HG02981 (cell line): ENCODE measurements around the gene JAZF1.

Experiments
- ATAC-seq: cut with Tn5 transposase; IDR thresholded peaks from one replicate; pipeline ENCODE4 v1.9.1; 2021; ENCODE audit warnings: mild to moderate bottlenecking, moderate library complexity; ENCODE audit not compliant: unreplicated experiment

The JAZF1 gene

DNA sequence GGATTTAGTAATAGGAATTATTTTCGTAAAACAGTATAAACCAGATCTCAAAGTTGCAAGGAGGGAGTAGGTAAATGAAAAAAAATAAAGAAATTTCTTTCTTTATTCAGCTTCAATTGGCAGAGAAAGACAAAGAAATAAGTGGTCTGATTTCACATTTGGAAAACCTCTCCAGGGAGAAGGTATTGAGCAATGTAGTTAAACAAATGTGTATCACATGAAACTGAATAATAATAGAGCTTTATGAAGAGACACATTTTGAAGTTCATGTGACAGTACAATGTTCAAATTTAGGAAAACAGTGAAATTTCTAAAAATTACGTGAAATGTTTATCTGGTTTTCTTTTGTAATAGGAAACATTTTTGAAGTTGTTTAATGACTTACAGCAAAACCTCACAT is 377.6 kb downstream of the JAZF1 start:
- ATAC-seq = no peak

DNA sequence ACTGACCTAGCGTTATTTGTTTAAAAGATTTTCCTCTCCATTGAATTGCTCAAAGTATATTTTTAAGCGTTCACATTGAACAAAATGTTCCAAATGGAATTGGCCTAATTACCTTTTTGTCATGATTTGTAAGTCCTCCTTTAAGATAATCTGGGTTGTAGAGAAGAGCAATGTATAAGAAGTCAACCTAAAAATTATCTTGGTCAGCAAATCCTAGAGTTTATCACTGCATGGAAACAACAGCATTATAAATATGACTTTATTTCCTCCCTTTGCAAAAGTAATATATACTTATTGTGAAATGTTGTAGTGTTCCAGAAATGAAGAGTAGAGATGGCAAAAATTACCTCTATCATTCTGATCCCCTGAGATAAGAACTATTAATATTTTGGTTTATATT is 381.4 kb downstream of the JAZF1 start:
- no peak for ATAC-seq

DNA sequence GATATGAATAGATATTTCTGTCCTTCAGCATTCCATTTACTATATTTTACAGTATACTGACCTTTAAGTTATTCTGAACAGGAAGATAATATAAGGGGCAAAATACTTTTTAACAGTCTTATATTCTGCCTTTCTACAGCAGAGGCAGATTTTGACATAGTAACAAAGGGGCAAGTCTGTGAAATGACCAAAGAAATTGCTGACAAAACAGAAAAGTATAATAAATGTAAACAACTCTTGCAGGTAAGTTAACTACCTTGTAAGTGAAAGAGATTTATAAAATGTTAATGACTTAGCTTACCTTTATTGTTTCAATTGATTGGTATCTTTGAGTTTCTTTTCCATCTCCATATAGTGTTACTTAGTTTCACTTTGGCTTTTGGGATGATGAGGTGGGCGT is 384.6 kb downstream of the JAZF1 start:
- no peak for ATAC-seq

DNA sequence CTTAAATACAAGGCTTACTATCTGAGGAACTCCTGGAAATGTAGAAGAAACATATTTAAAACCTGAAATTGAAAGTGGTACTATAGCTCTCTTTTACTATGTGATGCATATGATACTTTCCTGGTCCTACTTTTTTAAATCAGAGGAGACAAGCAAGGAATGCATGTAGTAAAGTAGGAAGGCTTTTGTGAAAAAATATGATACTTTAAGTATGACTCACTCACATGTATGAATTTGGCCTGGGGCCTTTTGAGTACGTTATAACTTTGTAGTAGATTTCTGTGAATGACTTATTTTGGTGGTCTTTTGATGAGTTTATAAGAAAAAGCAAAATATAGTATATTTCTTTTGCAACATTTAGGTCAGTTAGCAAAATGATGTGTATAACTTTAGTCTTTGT is 386.8 kb downstream of the JAZF1 start:
- ATAC-seq = no peak

DNA sequence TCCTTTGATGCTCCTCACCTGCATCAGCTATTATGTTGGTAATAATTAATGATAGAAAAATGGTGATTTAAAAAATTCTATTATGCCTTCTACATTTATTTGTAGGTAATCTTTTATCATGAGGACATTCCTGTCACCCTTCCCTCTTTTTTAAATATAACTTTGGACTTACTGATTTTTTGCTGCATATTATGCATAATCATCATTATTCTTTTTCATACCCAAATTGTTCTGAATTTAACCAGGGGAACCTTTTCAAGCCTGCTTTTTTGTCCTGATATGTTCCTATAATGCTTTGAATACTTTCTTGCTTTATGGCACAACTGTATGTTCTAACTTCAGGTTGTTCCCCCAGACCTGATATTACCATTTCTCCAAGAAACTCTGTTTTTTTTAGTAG is 392.2 kb downstream of the JAZF1 start:
- ATAC-seq = no peak

DNA sequence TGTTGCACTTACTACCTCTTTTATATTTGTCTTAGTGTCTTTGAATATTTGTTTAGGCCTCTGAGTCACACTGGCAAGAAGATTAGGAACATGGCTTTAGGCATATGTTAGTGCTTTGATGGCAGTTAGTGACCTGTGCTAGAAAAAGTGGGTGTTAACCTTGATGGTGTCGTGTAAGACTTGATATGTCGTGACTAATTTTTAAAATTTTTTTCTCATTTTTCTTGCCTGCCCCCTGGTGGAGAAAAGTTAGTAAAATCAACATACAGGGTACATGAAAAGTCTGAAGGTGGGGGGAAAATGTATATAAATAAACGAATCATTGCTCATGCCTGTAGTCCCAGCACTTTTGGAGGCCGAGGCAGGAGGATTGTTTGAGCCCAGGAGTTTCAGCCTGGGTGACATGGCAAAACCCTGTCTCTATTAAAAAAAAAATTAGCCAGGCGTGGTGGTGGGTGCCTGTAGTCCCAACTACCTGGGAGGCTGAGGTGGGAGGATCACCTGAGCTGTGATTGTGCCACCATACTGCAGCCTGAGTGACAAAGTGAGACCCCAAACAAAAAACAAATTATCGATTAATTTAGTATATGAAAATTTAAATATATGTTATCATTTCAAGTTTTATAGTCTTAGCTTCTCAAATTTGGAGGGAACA is 396.1 kb downstream of the JAZF1 start:
- no peak for ATAC-seq

DNA sequence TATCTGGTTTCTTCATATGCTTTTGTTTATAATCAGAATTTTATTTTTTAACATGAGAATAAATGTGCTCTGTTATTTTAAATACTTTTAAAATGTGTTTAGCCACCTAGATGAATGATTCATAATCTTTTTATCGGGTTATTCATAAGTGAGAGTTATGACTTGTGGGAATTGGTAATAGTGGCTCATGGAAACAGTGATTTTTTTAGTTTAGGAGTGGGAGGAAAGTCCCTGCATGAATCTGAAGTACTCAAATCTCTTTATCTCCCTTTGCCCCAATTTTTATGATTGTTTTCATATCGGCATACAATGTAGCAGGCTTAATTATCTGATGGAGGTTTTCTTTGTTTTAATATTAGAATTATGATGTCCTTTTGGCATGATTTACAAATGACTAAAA is 397.7 kb downstream of the JAZF1 start:
- no peak for ATAC-seq

DNA sequence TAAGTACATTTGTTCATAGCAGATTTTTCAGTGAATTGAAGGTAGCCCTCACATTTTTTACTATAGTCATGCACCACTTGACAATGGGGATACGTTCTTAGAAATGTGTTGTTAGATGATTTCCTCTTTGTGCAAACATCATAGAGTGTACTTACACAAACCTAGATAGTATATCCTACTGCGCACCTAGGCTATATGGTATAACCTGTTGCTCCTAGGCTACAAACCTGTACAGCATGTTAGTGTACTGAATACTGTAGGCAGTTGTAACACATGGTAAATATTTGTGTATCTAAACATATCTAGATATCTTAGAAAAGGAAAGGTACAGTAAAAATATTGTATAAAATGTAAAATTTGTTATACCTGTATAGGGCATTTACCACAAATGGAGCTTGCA is 399.4 kb downstream of the JAZF1 start:
- ATAC-seq = no peak
